ENCODE results near the gene DIAPH1.

DNA sequence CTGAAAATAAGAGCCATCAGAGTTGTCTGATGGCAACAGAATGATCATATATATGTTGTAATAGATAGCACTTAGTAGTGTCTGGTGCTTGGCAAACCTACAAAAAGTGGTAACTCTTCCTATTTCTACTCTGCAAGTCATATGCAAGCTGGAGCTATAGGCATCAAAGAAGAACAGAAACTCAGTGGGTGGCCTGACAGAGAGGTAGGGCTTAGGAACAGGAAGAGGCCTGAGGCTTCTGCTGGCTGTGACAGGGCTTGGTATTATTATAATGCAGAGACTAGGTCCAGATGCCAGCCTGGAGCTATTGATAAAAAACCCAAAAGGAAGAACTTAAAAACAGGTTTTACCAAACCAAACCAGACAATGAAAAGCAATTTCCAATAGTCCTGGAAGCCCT, 4.4 kb upstream of the DIAPH1 start:
- TF ChIP-seq POLR2AphosphoS5 (IDR thresholded peaks at IDR 0.05) = no peak
- TF ChIP-seq, protein P1, sequence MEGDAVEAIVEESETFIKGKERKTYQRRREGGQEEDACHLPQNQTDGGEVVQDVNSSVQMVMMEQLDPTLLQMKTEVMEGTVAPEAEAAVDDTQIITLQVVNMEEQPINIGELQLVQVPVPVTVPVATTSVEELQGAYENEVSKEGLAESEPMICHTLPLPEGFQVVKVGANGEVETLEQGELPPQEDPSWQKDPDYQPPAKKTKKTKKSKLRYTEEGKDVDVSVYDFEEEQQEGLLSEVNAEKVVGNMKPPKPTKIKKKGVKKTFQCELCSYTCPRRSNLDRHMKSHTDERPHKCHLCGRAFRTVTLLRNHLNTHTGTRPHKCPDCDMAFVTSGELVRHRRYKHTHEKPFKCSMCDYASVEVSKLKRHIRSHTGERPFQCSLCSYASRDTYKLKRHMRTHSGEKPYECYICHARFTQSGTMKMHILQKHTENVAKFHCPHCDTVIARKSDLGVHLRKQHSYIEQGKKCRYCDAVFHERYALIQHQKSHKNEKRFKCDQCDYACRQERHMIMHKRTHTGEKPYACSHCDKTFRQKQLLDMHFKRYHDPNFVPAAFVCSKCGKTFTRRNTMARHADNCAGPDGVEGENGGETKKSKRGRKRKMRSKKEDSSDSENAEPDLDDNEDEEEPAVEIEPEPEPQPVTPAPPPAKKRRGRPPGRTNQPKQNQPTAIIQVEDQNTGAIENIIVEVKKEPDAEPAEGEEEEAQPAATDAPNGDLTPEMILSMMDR (IDR thresholded peaks at IDR 0.05) = no peak
- TF ChIP-seq POLR2A (IDR thresholded peaks at IDR 0.05) = no peak

Data from gastroesophageal sphincter (tissue), 3 donors.